Activated CD4-positive, alpha-beta T cell treated with anti-CD3 and anti-CD28 coated beads for 1 hour (primary cell): ENCODE results near the gene MEX3A.
"Not testable (repeated sequence)": the region's sequence is repeated elsewhere in the genome, so short reads cannot be mapped to it uniquely, and the experiment has no call there.

Experiments
- DNase-seq: peaks from one replicate; pipeline ENCODE4 v3.0.0-alpha.2; 2020

MEX3A gene

GRCh38 chr1:156076609-156077429 is 5.4 kb downstream of the MEX3A start:
- DNase-seq: no peak

GRCh38 chr1:156075775-156076204 is 6.5 kb downstream of the MEX3A start:
- DNase-seq: no peak

GRCh38 chr1:156075162-156075561 is 7.1 kb downstream of the MEX3A start:
- no peak for DNase-seq

GRCh38 chr1:156074661-156075060 is 7.6 kb downstream of the MEX3A start:
- DNase-seq: no peak

- no peak for DNase-seq
Observed at GRCh38 chr1:156073740-156074139, 8.5 kb downstream of the MEX3A start.

GRCh38 chr1:156073110-156073687 is 9.1 kb downstream of the MEX3A start:
- no peak for DNase-seq

- DNase-seq: no peak
Observed at GRCh38 chr1:156072251-156072650, 10.0 kb downstream of the MEX3A start.

GRCh38 chr1:156071332-156071816 is 10.9 kb downstream of the MEX3A start:
- not testable (repeated sequence) for DNase-seq

- DNase-seq: no peak
Observed at GRCh38 chr1:156070548-156070947, 11.7 kb downstream of the MEX3A start.

GRCh38 chr1:156069490-156070455 is 12.5 kb downstream of the MEX3A start:
- no peak for DNase-seq

- DNase-seq: no peak
Observed at GRCh38 chr1:156067262-156067661, 15.0 kb downstream of the MEX3A start.

- DNase-seq: no peak
Observed at GRCh38 chr1:156065871-156066270, 16.4 kb downstream of the MEX3A start.

GRCh38 chr1:156065212-156065611 is 17.1 kb downstream of the MEX3A start:
- DNase-seq: no peak

GRCh38 chr1:156064615-156065014 is 17.6 kb downstream of the MEX3A start:
- DNase-seq: no peak

GRCh38 chr1:156063997-156064285 is 18.3 kb downstream of the MEX3A start:
- no peak for DNase-seq

GRCh38 chr1:156062189-156062588 is 20.1 kb downstream of the MEX3A start:
- no peak for DNase-seq

- DNase-seq: no peak
Observed at GRCh38 chr1:156060937-156061636, 21.2 kb downstream of the MEX3A start, which contains the start of gene RAB25. RAB25 (plus strand) TSS chr1:156061160; CDS start chr1:156061401, 241 bp downstream.

GRCh38 chr1:156056326-156056849 is 25.9 kb downstream of the MEX3A start:
- no peak for DNase-seq

- DNase-seq: no peak
Observed at GRCh38 chr1:156055281-156056048, 26.8 kb downstream of the MEX3A start.

- DNase-seq: peak; percentile 91
Observed at GRCh38 chr1:156054500-156055280, 27.6 kb downstream of the MEX3A start, which contains the start of gene LAMTOR2. LAMTOR2 (plus strand) TSS chr1:156054782; CDS start chr1:156054890, 108 bp downstream.
